ENCODE measurements around the gene COX4I1.

GRCh38 chr16:85838876-85839585 lies 39.5 kb downstream of the COX4I1 start:
- no peak for TF ChIP-seq CTCF (conservative IDR thresholded peaks at IDR 0.05 in 1 of 2, IDR thresholded peaks at IDR 0.05 in 1 of 2; ENCODE audit: extremely low read depth in 1 of 2, insufficient read depth in 1 of 2, low read depth in 1 of 2, low read length in 2 of 2)
- no peak for TF ChIP-seq EZH2 (IDR thresholded peaks at IDR 0.05; ENCODE audit: borderline replicate concordance, low read length)
